ENCODE measurements around the gene ZBTB26. TPM values are rescaled to one million over a fixed set of nuclear protein-coding genes. Genes with fewer than 3 reads are reported as not detected.

The ZBTB26 gene, protein sequence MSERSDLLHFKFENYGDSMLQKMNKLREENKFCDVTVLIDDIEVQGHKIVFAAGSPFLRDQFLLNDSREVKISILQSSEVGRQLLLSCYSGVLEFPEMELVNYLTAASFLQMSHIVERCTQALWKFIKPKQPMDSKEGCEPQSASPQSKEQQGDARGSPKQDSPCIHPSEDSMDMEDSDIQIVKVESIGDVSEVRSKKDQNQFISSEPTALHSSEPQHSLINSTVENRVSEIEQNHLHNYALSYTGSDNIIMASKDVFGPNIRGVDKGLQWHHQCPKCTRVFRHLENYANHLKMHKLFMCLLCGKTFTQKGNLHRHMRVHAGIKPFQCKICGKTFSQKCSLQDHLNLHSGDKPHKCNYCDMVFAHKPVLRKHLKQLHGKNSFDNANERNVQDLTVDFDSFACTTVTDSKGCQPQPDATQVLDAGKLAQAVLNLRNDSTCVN
- total RNA-seq, result 1 to 10 TPM; 1.6 to 6.3 (median 2.6) TPM

DNA sequence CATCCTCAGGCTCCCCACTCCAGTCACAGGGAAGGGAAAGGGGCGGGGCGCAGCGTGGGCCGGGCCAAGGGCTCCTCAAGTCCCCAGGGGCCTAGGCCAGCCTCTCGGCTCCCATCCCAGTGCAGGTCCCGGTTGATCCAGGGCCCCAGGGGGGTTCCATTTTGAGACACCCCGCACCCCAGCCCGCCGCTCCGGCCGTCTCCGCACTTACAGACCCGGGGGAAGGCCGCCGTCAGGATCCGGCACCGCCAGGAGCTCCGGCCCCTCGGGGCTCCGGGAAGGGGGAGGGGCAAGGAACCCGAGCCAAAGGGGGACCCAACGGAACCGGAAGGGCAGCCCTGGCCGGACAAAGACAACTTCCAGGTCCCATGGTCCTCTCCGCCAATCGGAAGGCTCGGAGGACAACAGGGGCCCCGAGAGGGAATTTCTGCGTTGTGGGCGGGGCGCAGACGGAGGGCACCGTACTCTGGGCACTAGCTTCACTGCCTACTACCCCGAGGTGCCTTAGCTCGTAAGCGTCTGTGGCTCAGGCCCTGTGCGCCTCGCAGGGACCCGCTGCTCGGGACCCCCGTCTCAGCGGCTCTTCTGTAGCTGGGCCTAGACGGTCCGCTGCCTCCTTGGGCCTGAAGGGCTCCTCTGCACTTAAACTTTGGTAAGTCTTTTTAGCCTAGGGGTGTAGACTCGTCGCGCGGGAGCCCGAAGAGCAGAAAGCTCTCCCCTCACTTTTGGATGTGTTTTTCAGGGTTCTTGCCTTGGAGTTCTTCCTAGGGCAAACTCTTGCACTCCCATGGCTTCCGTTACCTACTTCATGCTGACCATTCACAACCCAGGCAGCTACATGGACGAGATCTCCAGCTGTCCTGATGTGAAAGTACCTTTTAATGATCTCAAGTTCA is at the start of gene ZBTB26:
ZBTB26 (minus strand) TSS at position 287 of the 896 bp plus-strand sequence. CDS start 11,578 bp downstream, outside the sequence.
- intact Hi-C loops (cut with DNase I; ENCODE audit: low total_unique reads), result loop anchor here (1.0 to 2.0 kb wide), 3 partner anchors 9 to 27 kb away; partner anchors contain the start of genes RC3H2 and ZBTB6
- Histone ChIP-seq H3K9me3 (no peaks in the 10 kb centered on the region), H3K27ac (peak within 1 kb of the TSS; percentile 86 to 94 (median 90)), H3K4me1 (peaks cover 41 to 45% of the 10 kb centered on the region in 2 donors), H3K27me3 (no peaks in the 10 kb centered on the region), H3K36me3 (peaks cover 0 to 2% of the 10 kb centered on the region in 2 donors), H3K4me3 (peak within 1 kb of the TSS; percentile 91 to 98 (median 94))
- ATAC-seq (peak; percentile 99 to 100), DNase-seq (peak; percentile 93)
- in situ Hi-C loops (cut with MboI; ENCODE audit: low sequenced_read_pairs in 4 of 4), result no loop called here
- TF ChIP-seq POLR2A (IDR thresholded peaks at IDR 0.05) (peak; percentile 48 to 55), CTCF (IDR thresholded peaks at IDR 0.05 in 4 of 5, conservative IDR thresholded peaks at IDR 0.05 in 1 of 5) (peak in 1 of 5 experiments; percentile 4)

DNA sequence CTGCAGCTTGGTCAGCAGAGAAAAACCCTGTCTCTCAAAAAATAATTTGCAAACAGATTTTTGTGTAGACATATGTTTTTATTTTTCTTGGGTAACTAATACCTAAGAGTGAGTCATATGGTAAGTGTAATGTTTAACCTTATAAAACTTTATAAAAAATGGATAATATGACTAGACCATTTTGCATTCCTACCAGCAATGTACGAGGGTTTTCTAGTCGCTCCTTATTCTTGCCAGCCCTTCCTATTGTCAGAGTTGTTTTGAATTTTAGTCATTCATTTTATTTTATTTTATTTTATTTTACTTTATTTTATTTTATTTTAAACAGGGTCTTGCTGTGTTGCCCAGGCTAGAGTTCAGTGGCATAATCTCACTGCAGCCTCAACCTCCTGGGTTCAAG is 47.3 kb upstream of the ZBTB26 start:
- H3K27me3 ChIP-seq, result no peaks in the 10 kb centered on the region
- peaks cover 10 to 25% of the 10 kb centered on the region in 2 donors for H3K4me1 ChIP-seq
- H3K27ac ChIP-seq, result no peak overlapping the region
- intact Hi-C loops (cut with DNase I; ENCODE audit: low total_unique reads) (no loop called here), in situ Hi-C loops (cut with MboI; ENCODE audit: low sequenced_read_pairs in 4 of 4) (loop anchor here in 3 of 4 donors (25.0 kb wide), 2 partner anchors 141 to 516 kb away; partner anchors contain the start of gene PDCL (in 1 of the 3))
- no peaks in the 10 kb centered on the region for H3K9me3 ChIP-seq
- no peak for DNase-seq
- H3K36me3 ChIP-seq, result no peaks in the 10 kb centered on the region
- no peak for ATAC-seq
- H3K4me3 ChIP-seq, result no peak overlapping the region
- TF ChIP-seq CTCF (IDR thresholded peaks at IDR 0.05 in 4 of 5, conservative IDR thresholded peaks at IDR 0.05 in 1 of 5) (no peak), POLR2A (IDR thresholded peaks at IDR 0.05) (no peak)

DNA sequence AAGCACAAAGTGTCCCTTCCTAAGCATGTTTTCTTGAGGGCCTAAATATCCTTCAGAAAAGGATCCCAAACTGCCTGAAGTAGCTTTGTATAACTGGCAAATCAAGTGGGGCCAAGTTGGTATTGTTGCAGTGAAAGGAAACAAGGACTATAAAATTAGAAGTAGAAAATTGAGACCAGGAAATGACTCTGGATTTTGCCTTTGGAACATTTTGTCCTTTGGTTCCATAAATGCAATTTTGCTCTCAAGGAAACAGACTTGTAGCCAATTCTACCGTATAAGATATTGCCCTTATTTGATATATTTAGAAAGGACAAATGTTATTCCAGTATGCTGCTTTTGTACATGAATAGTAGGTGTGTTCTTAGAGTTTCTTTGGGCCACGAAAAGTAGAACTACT is 43.9 kb upstream of the ZBTB26 start:
- ATAC-seq (peak; percentile 51 to 54), DNase-seq (no peak)
- in situ Hi-C loops (cut with MboI; ENCODE audit: low sequenced_read_pairs in 4 of 4) (loop anchor here in 3 of 4 donors (25.0 kb wide), 2 partner anchors 138 to 513 kb away; partner anchors contain the start of gene PDCL (in 1 of the 3)), intact Hi-C loops (cut with DNase I; ENCODE audit: low total_unique reads) (no loop called here)
- Histone ChIP-seq H3K4me1 (peaks cover 10 to 25% of the 10 kb centered on the region in 2 donors), H3K4me3 (no peak overlapping the region), H3K27me3 (no peaks in the 10 kb centered on the region), H3K9me3 (no peaks in the 10 kb centered on the region), H3K36me3 (peaks cover 0 to 9% of the 10 kb centered on the region in 2 donors), H3K27ac (peak overlapping the region; percentile 49 to 74 (median 72))
- TF ChIP-seq POLR2A (IDR thresholded peaks at IDR 0.05) (peak in 1 of 2 donors; percentile 46), CTCF (IDR thresholded peaks at IDR 0.05 in 4 of 5, conservative IDR thresholded peaks at IDR 0.05 in 1 of 5) (no peak)

GRCh38 chr9:122961139-122961538 is 29.8 kb upstream of the ZBTB26 start:
- DNase-seq, result no peak

More at GRCh38 chr9:122961139-122961538, 29.8 kb upstream of the ZBTB26 start:
- no peaks in the 10 kb centered on the region for H3K27me3 ChIP-seq
- H3K27ac ChIP-seq, result no peak overlapping the region
- H3K9me3 ChIP-seq, result no peaks in the 10 kb centered on the region
- intact Hi-C loops (cut with DNase I; ENCODE audit: low total_unique reads) (no loop called here), in situ Hi-C loops (cut with MboI; ENCODE audit: low sequenced_read_pairs in 4 of 4) (no loop called here)
- ATAC-seq, result no peak
- H3K4me1 ChIP-seq, result no peaks in the 10 kb centered on the region
- peaks cover 0 to 10% of the 10 kb centered on the region in 2 donors for H3K36me3 ChIP-seq
- TF ChIP-seq CTCF (IDR thresholded peaks at IDR 0.05 in 4 of 5, conservative IDR thresholded peaks at IDR 0.05 in 1 of 5) (no peak), POLR2A (IDR thresholded peaks at IDR 0.05) (no peak)
- no peak overlapping the region for H3K4me3 ChIP-seq

All from gastrocnemius medialis (tissue), 4 donors.